Caco-2 (cell line): ENCODE results near the gene GAGE12G. TPM values are rescaled to one million over a fixed set of nuclear protein-coding genes. Genes with fewer than 3 reads are reported as not detected.

Experiments used
- BruUV-seq: library from RNA; stranded (reverse); fragments of 400-500 nt; replicated peaks from 2 replicates; lab custom pipeline; 2021; lab: Mats Ljungman, UMichigan
- CTCF ChIA-PET: fragments of 300-600 bp; sonication (Branson Sonifier 250); formaldehyde crosslinking; loops from one replicate; lab custom pipeline; 2022; ENCODE audit warnings: antibody characterized with exemption; lab: Charles Lee
- POLR2A ChIA-PET: fragments of 300-600 bp; sonication (Branson Sonifier 250); formaldehyde crosslinking; loops from one replicate; lab custom pipeline; 2022; ENCODE audit warnings: antibody characterized with exemption; lab: Charles Lee
- DNase-seq, 2 experiments: peaks; one replicate each; pipeline versions ENCODE4 v3.0.0 to v3.0.0-alpha.2; 2020 to 2022
- H3K27me3 ChIP-seq: replicated peaks from 2 replicates; pipeline ENCODE4 v1.6.0; 2011; ENCODE audit warnings: low read length; ENCODE audit not compliant: control insufficient read depth, insufficient read depth
- H3K36me3 ChIP-seq: 2 replicates; pipeline ENCODE4 v1.5.1; 2011; ENCODE audit warnings: low read length; ENCODE audit not compliant: control insufficient read depth, insufficient read depth
- H3K4me1 ChIP-seq: fragments of 250-450 bp; sonication (Bioruptor Pico); 2 replicates; pipeline ENCODE4 v1.5.1; 2020; ENCODE audit warnings: mild to moderate bottlenecking
- H3K4me3 ChIP-seq: 2 replicates; pipeline ENCODE4 v1.5.1; 2011; ENCODE audit warnings: low read depth, mild to moderate bottlenecking, control low read depth, low read length
- H3K9me3 ChIP-seq: fragments of 250-450 bp; sonication (Bioruptor Pico); 2 replicates; pipeline ENCODE4 v1.5.1; 2020; ENCODE audit warnings: mild to moderate bottlenecking, moderate library complexity
- H3K27ac Mint-ChIP-seq: one replicate; pipeline ENCODE4 v1.8.0; 2022; ENCODE audit warnings: mixed read lengths; ENCODE audit not compliant: unreplicated experiment
- H3K27me3 Mint-ChIP-seq: one replicate; pipeline ENCODE4 v1.8.0; 2022; ENCODE audit warnings: mixed read lengths; ENCODE audit not compliant: insufficient read depth, unreplicated experiment
- H3K36me3 Mint-ChIP-seq: one replicate; pipeline ENCODE4 v1.8.0; 2022; ENCODE audit warnings: mild to moderate bottlenecking, mixed read lengths; ENCODE audit not compliant: insufficient read depth, unreplicated experiment
- H3K4me1 Mint-ChIP-seq: one replicate; pipeline ENCODE4 v1.8.0; 2022; ENCODE audit warnings: low read depth, mixed read lengths; ENCODE audit not compliant: unreplicated experiment
- H3K4me3 Mint-ChIP-seq: one replicate; pipeline ENCODE4 v1.8.0; 2022; ENCODE audit warnings: mild to moderate bottlenecking, moderate library complexity, mixed read lengths; ENCODE audit not compliant: unreplicated experiment
- H3K9me3 Mint-ChIP-seq: one replicate; pipeline ENCODE4 v1.8.0; 2022; ENCODE audit warnings: mixed read lengths; ENCODE audit not compliant: unreplicated experiment
- CTCF ChIP-seq, 2 experiments: fragments of 200-600 bp in 1 of 2; IDR thresholded peaks; 1 replicate in 1 of 2; 2 replicates in 1 of 2; pipeline versions ENCODE4 v1.5.1 to v1.8.0; 2011 to 2022; ENCODE audit warnings: antibody characterized with exemption in 1 of 2, control low read depth in 1 of 2, inconsistent platforms in 1 of 2, low read depth in 1 of 2, low read length in 1 of 2, mild to moderate bottlenecking in 1 of 2, moderate library complexity in 1 of 2; ENCODE audit not compliant: insufficient read depth in 1 of 2, severe bottlenecking in 1 of 2, unreplicated experiment in 1 of 2
- intact Hi-C: fragments of 100-400 bp; cut with micrococcal nuclease; formaldehyde crosslinking; loops from one replicate; pipeline ENCODE4 v1.10.0; 2022; ENCODE audit not compliant: unreplicated experiment
- total RNA-seq: library from RNA; stranded (reverse); gene quantifications from 2 replicates; pipeline ENCODE4 v1.2.3, GENCODE V29; 2022

Gene GAGE12G
- total RNA-seq, 1 experiment from 2014 or later = not detected

GRCh38 chrX:49610718-49611310 lies 40.6 kb downstream of the GAGE12G start:
- H3K4me3 ChIP-seq = no peak overlapping the region
- peak in 1 of 2 experiments; percentile 2 for DNase-seq
- Mint-ChIP-seq H3K36me3 (no peaks in the 10 kb centered on the region), H3K4me3 (no peak overlapping the region), H3K9me3 (no peaks in the 10 kb centered on the region), H3K27me3 (no peaks in the 10 kb centered on the region), H3K27ac (no peak overlapping the region), H3K4me1 (no peaks in the 10 kb centered on the region)
- H3K36me3 ChIP-seq = no peaks in the 10 kb centered on the region
- H3K27me3 ChIP-seq = no peaks in the 10 kb centered on the region
- H3K4me1 ChIP-seq = no peaks in the 10 kb centered on the region
- intact Hi-C loops = no loop called here
- ChIA-PET CTCF (no interaction called here), POLR2A (no interaction called here)
- no peaks in the 10 kb centered on the region for H3K9me3 ChIP-seq
- no TSS peak for BruUV-seq
- TF ChIP-seq CTCF (IDR thresholded peaks at IDR 0.05; ENCODE audit: insufficient read depth in 1 of 2, low read depth in 1 of 2, low read length in 1 of 2, severe bottlenecking in 1 of 2, unreplicated experiment in 1 of 2) = no peak

GRCh38 chrX:49618574-49618973 lies 48.4 kb downstream of the GAGE12G start:
- TF ChIP-seq CTCF (IDR thresholded peaks at IDR 0.05; ENCODE audit: insufficient read depth in 1 of 2, low read depth in 1 of 2, low read length in 1 of 2, severe bottlenecking in 1 of 2, unreplicated experiment in 1 of 2) = no peak
- no TSS peak for BruUV-seq
- Mint-ChIP-seq H3K4me1 (no peaks in the 10 kb centered on the region), H3K27ac (no peak overlapping the region), H3K9me3 (no peaks in the 10 kb centered on the region), H3K27me3 (no peaks in the 10 kb centered on the region), H3K4me3 (no peak overlapping the region), H3K36me3 (no peaks in the 10 kb centered on the region)
- Histone ChIP-seq H3K36me3 (no peaks in the 10 kb centered on the region), H3K27me3 (no peaks in the 10 kb centered on the region), H3K4me3 (no peak overlapping the region), H3K9me3 (no peaks in the 10 kb centered on the region), H3K4me1 (no peaks in the 10 kb centered on the region)
- POLR2A ChIA-PET = no interaction called here
- intact Hi-C loops = no loop called here
- CTCF ChIA-PET = no interaction called here
- no peak for DNase-seq

Other genes with a start within 250 kb of the GAGE12G start
- gene GAGE12J, start 248.4 kb upstream of the GAGE12G start, total RNA-seq = not detected in 2 replicates
- not detected in 2 replicates for gene GAGE13, start 238.8 kb upstream of the GAGE12G start, total RNA-seq
- not detected in 2 replicates for gene GAGE12C, start 38.2 kb upstream of the GAGE12G start, total RNA-seq
- gene GAGE12D, start 28.7 kb upstream of the GAGE12G start, total RNA-seq = not detected in 2 replicates
- not detected in 2 replicates for gene GAGE12E, start 19.1 kb upstream of the GAGE12G start, total RNA-seq
- not detected in 2 replicates for gene GAGE12F, start 9.6 kb upstream of the GAGE12G start, total RNA-seq
- not detected in 2 replicates for gene GAGE12H, start 9.5 kb downstream of the GAGE12G start, total RNA-seq
- not detected in 2 replicates for gene GAGE2A, start 19.1 kb downstream of the GAGE12G start, total RNA-seq
- not detected in 2 replicates for gene GAGE1, start 28.6 kb downstream of the GAGE12G start, total RNA-seq
- not detected in 2 replicates for gene PAGE1, start 125.6 kb downstream of the GAGE12G start, total RNA-seq